Fibroblast of lung (primary cell): ENCODE data around the gene KRTAP10-5.

Source experiments
- CTCF ChIP-seq, 2 donors: IDR thresholded peaks in 1 of 2; conservative IDR thresholded peaks in 1 of 2; 1 replicate in 1 of 2; 2 replicates in 1 of 2; pipeline ENCODE4 v1.5.1; 2011 to 2012; ENCODE audit warnings: low read length in 2 of 2, control low read depth in 1 of 2, inconsistent platforms in 1 of 2, low read depth in 1 of 2, mild to moderate bottlenecking in 1 of 2
- EZH2 ChIP-seq: IDR thresholded peaks from 2 replicates; pipeline ENCODE4 v1.5.1; 2012; ENCODE audit warnings: low read length, control low read depth, mild to moderate bottlenecking; ENCODE audit errors: missing control alignments

- TF ChIP-seq CTCF (conservative IDR thresholded peaks at IDR 0.05 in 1 of 2, IDR thresholded peaks at IDR 0.05 in 1 of 2; ENCODE audit: low read depth in 1 of 2, low read length in 2 of 2): no peak
- TF ChIP-seq EZH2: no peak
Measured at GRCh38 chr21:44533121-44533890, 47.1 kb downstream of the KRTAP10-5 start.
